Natural killer cell (primary cell): ENCODE results near the gene ZBTB7A. TPM values are rescaled to one million over a fixed set of nuclear protein-coding genes. Genes with fewer than 3 reads are reported as not detected.
A peak's percentile ranks its signal among the peaks of the same experiment; 100 is the strongest.

ENCODE experiments used
- ATAC-seq, 3 donors: fragments of 150-1000 bp in 2 of 3; fragments of 200-7000 bp in 1 of 3; cut with Tn5 transposase; 1 replicate in 1 of 3; 2 replicates in 2 of 3; pipeline ENCODE4 v1.10.0; 2021; ENCODE audit warnings: mild to moderate bottlenecking in 2 of 3, moderate library complexity in 2 of 3
- DNase-seq, 2 donors: peaks; one replicate each; pipeline versions ENCODE4 v3.0.0 to v3.0.0-alpha.2; 2013 to 2021; ENCODE audit warnings: mixed read lengths in 1 of 2
- H3K27ac ChIP-seq: one replicate; pipeline ENCODE4 v1.5.1; 2013; ENCODE audit warnings: mild to moderate bottlenecking, low read length
- H3K27me3 ChIP-seq: one replicate; pipeline ENCODE4 v1.6.1; 2013; ENCODE audit warnings: low read length; ENCODE audit not compliant: control insufficient read depth, insufficient read depth
- H3K36me3 ChIP-seq: one replicate; pipeline ENCODE4 v1.6.1; 2013; ENCODE audit warnings: low read length; ENCODE audit not compliant: control insufficient read depth, insufficient read depth
- H3K4me1 ChIP-seq: one replicate; pipeline ENCODE4 v1.6.1; 2013; ENCODE audit warnings: low read length; ENCODE audit not compliant: control insufficient read depth, insufficient read depth
- H3K4me3 ChIP-seq: one replicate; pipeline ENCODE4 v1.5.1; 2013; ENCODE audit warnings: low read length
- H3K9me3 ChIP-seq: one replicate; pipeline ENCODE4 v1.6.1; 2013; ENCODE audit warnings: low read length; ENCODE audit not compliant: control insufficient read depth, insufficient read depth
- H3K27ac Mint-ChIP-seq, 2 donors: one replicate each; pipeline ENCODE4 v1.8.0; 2022; ENCODE audit warnings: mild to moderate bottlenecking in 2 of 2, mixed read lengths in 2 of 2, moderate library complexity in 1 of 2
- H3K27me3 Mint-ChIP-seq, 2 donors: one replicate each; pipeline ENCODE4 v1.8.0; 2022; ENCODE audit warnings: low read depth in 2 of 2, mixed read lengths in 2 of 2
- H3K36me3 Mint-ChIP-seq: one replicate; pipeline ENCODE4 v1.8.0; 2022; ENCODE audit warnings: mixed read lengths
- H3K4me1 Mint-ChIP-seq, 2 donors: one replicate each; pipeline ENCODE4 v1.8.0; 2022; ENCODE audit warnings: mixed read lengths in 2 of 2
- H3K4me3 Mint-ChIP-seq: one replicate; pipeline ENCODE4 v1.8.0; 2022; ENCODE audit warnings: mild to moderate bottlenecking, moderate library complexity, mixed read lengths
- H3K9me3 Mint-ChIP-seq, 2 donors: one replicate each; pipeline ENCODE4 v1.8.0; 2022; ENCODE audit warnings: mixed read lengths in 2 of 2
- CTCF ChIP-seq: fragments of 200-600 bp; IDR thresholded peaks from one replicate; pipeline ENCODE4 v1.8.0; 2022; ENCODE audit warnings: antibody characterized with exemption
- WGBS: methylation state at CpG from one replicate; pipeline ENCODE4 v1.1.7; 2013; ENCODE audit warnings: missing lambda C conversion rate; ENCODE audit not compliant: insufficient coverage; 5-methylcytosine and 5-hydroxymethylcytosine counted together
- intact Hi-C: fragments of 100-400 bp; cut with micrococcal nuclease; formaldehyde crosslinking; loops from one replicate; pipeline ENCODE4 v1.14.2; 2022
- total RNA-seq, 4 donors: library from RNA; stranded (reverse); fragments of 120-200 nt in 1 of 4; gene quantifications; one replicate each; pipeline versions ENCODE4 v1.2.3 to v1.2.4, GENCODE V29; 2013 to 2022

ZBTB7A gene
- 10 to 100 TPM; 81.6 to 97.7 (median 82.9) TPM for total RNA-seq
- 23.5 TPM for total RNA-seq (2013)

GRCh38 chr19:4066682-4067395 lies at the start of gene ZBTB7A:
Gene ZBTB7A (minus strand): TSS chr19:4066899. CDS start chr19:4055232, 11,667 bp downstream.
- H3K4me3 Mint-ChIP-seq = peak within 1 kb of the TSS; percentile 90
- H3K36me3 Mint-ChIP-seq = no peaks in the 10 kb centered on the region
- H3K27me3 Mint-ChIP-seq = no peaks in the 10 kb centered on the region

GRCh38 chr19:4115818-4116385 lies 49.2 kb upstream of the ZBTB7A start:
- H3K27ac ChIP-seq = peak overlapping the region; percentile 59
- Mint-ChIP-seq H3K36me3 (no peaks in the 10 kb centered on the region), H3K4me3 (no peak overlapping the region), H3K27ac (peak overlapping the region; percentile 82 to 87), H3K4me1 (peaks cover 32 to 39% of the 10 kb centered on the region in 2 donors), H3K9me3 (no peaks in the 10 kb centered on the region), H3K27me3 (no peaks in the 10 kb centered on the region)
- no peak for TF ChIP-seq CTCF
- no peaks in the 10 kb centered on the region for H3K9me3 ChIP-seq
- no peak overlapping the region for H3K4me3 ChIP-seq
- intact Hi-C loops = no loop called here
- ATAC-seq (no peak), DNase-seq (no peak)
- H3K36me3 ChIP-seq = peaks cover 38% of the 10 kb centered on the region
- peaks cover 47% of the 10 kb centered on the region for H3K4me1 ChIP-seq
- no peaks in the 10 kb centered on the region for H3K27me3 ChIP-seq
- WGBS = 78% methylated on average over 13 of the region's 13 CpGs

More at GRCh38 chr19:4066682-4067395, at the start of gene ZBTB7A:
- no peak for TF ChIP-seq CTCF
- peak; percentile 37 to 52 (median 45) for ATAC-seq
- intact Hi-C loops = loop anchor here (2.0 to 5.0 kb wide), 2 partner anchors 38 to 80 kb away; partner anchors contain the start of gene EEF2
- Histone ChIP-seq H3K27ac (peak within 1 kb of the TSS; percentile 92), H3K4me3 (peak within 1 kb of the TSS; percentile 99), H3K9me3 (no peaks in the 10 kb centered on the region), H3K27me3 (no peaks in the 10 kb centered on the region), H3K36me3 (peaks cover 12% of the 10 kb centered on the region), H3K4me1 (peaks cover 55% of the 10 kb centered on the region)
- DNase-seq = peak; percentile 74 to 87
- WGBS = under 1% methylated on average over 71 of the region's 85 CpGs
- peaks cover 24 to 34% of the 10 kb centered on the region in 2 donors for H3K4me1 Mint-ChIP-seq
- H3K9me3 Mint-ChIP-seq = no peaks in the 10 kb centered on the region
- H3K27ac Mint-ChIP-seq = peak within 1 kb of the TSS; percentile 81 to 86

GRCh38 chr19:4115050-4115817 lies 48.5 kb upstream of the ZBTB7A start:
- peaks cover 35 to 40% of the 10 kb centered on the region in 2 donors for H3K4me1 Mint-ChIP-seq
- Histone ChIP-seq H3K36me3 (peaks cover 39% of the 10 kb centered on the region), H3K27me3 (no peaks in the 10 kb centered on the region), H3K4me1 (peaks cover 52% of the 10 kb centered on the region), H3K27ac (peak overlapping the region; percentile 59), H3K9me3 (no peaks in the 10 kb centered on the region), H3K4me3 (no peak overlapping the region)
- no peaks in the 10 kb centered on the region for H3K36me3 Mint-ChIP-seq
- peak; percentile 96 to 100 (median 99) for ATAC-seq
- no peaks in the 10 kb centered on the region for H3K27me3 Mint-ChIP-seq
- peak overlapping the region; percentile 61 for H3K4me3 Mint-ChIP-seq
- H3K27ac Mint-ChIP-seq = peak overlapping the region; percentile 82 to 87
- DNase-seq = peak; percentile 59 to 87
- intact Hi-C loops = no loop called here
- H3K9me3 Mint-ChIP-seq = no peaks in the 10 kb centered on the region
- TF ChIP-seq CTCF = no peak
- 41% methylated on average over 27 of the region's 27 CpGs for WGBS
